Skin epidermis (tissue), 12 donors: ENCODE data around the gene RNF31.

Experiments
- H3K27ac ChIP-seq, 21 experiments: fragments of 200-600 bp; sonication (generic) in 11 of 21; one replicate each; pipeline ENCODE4 v1.5.0; 2020; ENCODE audit warnings: mild to moderate bottlenecking in 3 of 21, inconsistent platforms in 2 of 21, moderate library complexity in 2 of 21
- H3K4me3 ChIP-seq, 7 experiments: fragments of 200-600 bp; sonication (generic) in 2 of 7; one replicate each; pipeline ENCODE4 v1.5.0; 2020; ENCODE audit warnings: inconsistent platforms in 2 of 7, mild to moderate bottlenecking in 2 of 7, moderate library complexity in 1 of 7

Gene RNF31

DNA sequence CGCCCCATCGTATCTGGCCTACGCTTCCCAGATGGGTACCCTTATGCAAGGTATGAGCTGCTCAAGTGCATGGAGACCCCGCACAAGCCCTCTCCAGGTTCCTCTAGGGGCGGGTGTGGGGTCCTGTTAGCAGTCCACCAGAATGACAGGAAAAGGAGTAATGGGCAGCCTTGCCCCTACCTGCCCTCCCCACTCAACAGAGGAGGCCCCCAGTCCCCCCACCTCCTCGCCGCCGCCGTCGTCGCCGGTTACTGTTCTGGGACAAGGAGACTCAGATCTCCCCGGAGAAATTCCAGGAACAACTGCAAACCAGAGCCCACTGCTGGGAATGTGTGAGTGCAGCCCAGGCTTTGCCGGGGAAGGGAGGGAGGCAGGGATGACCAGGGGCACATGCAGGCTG, 30.6 kb downstream of the RNF31 start:
- Histone ChIP-seq H3K27ac (no peak overlapping the region), H3K4me3 (no peak overlapping the region)

DNA sequence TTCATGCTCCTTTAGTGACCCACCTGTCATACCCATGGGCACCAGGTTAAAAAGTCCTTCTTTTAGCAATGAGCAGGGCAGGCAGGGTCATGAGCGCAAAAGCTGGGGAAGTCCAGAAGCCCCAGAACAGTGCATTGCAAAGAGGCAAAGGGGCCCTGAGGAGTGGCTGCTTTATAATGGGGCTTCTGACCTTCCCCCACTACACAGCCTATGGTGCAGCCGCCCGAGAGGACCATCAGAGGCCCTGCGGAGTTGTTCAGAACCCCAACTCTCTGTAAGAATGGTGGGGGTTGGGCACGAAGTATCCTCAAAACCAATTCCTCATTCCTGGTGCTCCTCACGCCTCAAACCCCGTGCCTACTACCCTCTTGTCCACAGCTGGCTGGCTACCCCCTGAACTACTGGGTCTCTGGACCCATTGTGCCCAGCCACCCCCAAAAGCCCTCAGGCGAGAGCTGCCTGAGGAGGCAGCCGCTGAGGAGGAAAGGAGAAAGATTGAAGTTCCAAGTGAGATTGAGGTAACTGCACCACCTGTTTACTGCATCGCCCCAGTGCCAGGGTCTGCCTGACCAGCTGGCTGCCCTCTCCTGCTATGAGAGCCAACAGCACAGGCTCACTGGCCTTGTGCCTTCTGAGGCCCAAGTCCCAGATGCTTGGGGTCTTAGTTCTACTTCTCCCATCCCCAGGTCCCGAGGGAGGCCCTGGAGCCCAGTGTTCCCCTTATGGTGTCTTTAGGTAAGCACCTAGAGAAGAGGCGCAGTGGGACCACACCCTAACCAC, 31.3 kb downstream of the RNF31 start:
- Histone ChIP-seq H3K4me3 (no peak overlapping the region), H3K27ac (peak overlapping the region in 3 of 21 experiments; percentile 40 to 69 (median 67))

DNA sequence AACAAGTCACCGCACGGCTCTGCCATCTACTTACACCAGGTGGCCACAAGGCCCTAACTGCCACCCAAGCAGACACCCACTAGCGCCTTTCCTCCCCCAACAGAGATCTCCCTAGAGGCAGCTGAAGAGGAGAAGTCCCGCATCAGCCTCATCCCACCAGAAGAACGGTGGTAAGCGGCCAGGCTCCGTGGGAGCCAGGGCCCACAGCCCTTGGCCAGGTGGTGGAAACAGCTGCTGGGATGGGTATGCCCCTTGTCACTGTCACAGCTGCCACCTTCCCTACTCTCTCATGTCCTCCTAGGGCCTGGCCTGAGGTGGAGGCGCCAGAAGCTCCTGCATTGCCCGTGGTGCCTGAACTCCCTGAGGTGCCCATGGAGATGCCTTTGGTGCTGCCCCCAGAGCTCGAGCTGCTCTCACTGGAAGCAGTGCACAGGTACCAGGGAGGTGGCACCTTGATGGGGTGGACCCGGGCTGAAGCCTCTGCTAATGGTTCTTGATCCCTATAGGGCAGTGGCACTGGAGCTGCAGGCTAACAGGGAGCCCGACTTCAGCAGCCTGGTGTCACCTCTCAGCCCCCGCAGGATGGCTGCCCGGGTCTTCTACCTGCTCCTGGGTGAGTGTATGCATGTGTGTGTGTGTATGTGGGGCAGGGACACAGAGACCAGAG, 32.1 kb downstream of the RNF31 start:
- no peak overlapping the region for H3K4me3 ChIP-seq
- H3K27ac ChIP-seq, result peak overlapping the region in 7 of 21 experiments; percentile 29 to 69 (median 63)

DNA sequence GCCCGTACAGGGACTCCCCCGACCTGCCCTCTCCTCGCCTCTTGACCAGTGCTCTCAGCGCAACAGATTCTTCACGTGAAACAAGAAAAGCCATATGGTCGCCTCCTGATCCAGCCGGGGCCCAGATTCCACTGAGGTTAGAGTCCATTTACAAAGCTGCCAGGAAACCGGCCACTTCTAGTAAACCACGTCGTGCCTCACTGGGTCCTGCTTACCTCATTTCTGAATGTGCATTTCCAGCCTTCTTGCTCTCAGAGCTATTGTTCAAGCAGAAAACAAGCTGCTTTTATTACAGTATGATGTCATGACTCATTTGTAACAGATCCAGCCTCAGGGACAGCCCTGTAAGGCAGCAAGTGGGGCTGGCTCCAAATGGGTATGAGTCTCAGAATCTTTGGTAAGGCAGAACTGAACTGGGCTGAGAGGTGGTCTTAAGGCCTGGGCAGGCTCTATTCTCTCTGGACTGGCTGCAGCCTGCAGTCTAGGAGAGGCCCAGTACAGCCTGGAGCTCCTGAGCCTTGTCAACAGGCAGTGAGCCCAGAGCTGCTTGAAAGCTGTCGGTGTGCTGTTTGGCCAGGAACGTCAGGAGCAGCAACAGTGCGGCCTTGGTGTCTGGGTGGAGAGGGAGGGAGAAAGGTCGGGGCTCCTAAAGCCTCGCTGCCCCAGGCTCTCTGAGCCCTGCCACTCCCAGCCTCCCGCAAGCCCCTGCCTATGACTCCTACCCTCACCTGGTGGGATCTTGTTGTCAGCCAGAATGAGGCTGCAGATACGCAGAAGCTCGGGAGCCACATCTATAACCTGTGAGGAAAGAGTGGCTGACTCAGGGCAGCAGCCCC, 32.9 kb downstream of the RNF31 start:
- H3K27ac ChIP-seq, result peak overlapping the region in 8 of 21 experiments; percentile 21 to 69 (median 62)
- no peak overlapping the region for H3K4me3 ChIP-seq

DNA sequence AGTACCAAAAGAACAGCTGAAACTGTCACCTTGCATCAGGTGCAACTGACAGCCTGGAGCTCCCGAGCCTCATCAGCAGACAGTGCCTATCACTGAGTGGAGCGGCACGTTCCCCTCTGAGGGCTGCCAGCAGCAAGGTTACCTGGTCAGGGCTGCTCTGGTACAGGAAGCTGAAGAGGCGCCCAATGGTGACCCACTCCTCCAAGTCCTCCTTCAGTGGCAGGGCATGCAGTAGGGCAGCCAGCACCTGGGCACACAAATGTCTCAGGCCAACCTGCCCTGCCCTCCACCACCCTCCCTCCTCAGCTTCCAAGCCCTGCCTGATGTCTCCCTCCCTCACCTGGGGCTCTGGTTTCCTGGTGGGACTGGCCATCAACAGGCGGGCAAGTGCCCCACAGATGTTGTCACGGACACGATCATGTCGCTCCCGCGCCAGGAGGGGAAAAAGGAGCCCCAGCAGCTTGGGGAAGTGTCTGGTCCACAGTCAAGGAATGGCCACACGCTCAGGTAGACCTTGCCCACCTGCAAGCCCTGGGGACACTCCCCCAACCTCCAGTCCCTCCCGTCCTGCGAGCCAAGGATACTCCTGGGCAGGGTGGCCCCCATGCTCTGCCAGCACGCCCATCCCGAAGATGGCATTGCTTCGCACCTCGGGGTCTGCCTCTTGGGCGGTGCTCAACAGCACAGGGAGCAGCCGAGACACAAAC, 34.2 kb downstream of the RNF31 start:
- Histone ChIP-seq H3K27ac (no peak overlapping the region), H3K4me3 (no peak overlapping the region)

DNA sequence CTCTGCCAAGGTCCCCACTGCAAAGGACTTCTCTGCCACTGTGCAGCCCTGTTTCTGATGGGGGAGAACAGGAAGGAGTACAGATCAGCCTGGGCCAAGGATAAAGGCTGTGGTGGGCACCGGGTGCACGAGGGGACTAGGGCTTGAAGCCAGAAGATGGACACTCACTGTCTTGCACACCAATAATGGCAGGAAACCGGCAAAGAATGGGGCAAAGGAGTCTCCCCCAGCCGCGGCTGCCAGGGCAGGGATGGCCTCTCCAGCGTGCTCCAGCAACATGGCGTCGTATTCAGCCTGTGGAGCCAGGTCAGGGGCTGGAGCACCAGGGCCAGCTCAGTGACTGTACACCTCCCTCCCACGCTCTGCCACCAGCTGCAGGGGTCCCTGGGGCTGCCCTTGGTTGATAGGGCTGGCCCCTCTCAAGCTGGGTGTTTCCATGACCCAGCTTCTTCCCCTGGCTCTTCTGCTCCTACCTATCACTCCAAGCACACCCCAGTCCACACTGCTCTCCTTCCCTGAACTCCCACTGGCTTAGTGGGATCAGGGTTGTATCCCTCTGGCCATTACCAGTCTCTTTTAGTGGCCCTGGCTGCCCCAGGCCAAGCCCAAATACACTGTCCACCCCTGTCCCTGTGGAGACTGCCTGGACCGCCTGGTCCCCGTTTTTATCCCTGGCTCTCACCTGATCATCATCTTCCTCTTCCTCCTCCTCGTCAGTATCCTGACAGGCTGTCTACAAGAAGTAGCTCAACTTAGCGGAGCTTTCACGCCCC, 35.0 kb downstream of the RNF31 start:
- Histone ChIP-seq H3K27ac (peak overlapping the region in 1 of 21 experiments; percentile 25), H3K4me3 (no peak overlapping the region)

DNA sequence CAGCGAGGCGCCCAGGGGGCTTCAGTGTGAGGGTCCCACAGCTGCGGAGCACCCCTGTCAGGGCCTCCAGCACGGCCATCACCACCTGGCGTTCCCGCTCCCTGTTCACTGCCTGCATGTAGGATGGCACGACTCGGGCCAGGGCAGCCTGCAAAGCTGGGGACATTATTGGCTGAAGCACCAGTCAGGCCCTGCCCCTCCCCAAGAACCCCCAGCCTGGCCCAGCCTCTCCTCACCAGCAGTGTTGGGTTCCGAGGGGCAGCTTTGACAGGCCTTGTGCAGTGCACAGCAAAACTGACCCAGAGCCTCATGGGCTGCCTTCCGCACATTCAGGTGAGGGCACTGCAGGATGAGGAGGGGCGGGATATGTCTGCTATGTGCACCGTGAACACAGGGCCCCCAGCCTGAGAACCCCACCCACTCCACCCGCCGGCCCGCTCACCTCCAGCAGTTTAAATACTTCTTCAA, 35.8 kb downstream of the RNF31 start:
- no peak overlapping the region for H3K27ac ChIP-seq
- no peak overlapping the region for H3K4me3 ChIP-seq

DNA sequence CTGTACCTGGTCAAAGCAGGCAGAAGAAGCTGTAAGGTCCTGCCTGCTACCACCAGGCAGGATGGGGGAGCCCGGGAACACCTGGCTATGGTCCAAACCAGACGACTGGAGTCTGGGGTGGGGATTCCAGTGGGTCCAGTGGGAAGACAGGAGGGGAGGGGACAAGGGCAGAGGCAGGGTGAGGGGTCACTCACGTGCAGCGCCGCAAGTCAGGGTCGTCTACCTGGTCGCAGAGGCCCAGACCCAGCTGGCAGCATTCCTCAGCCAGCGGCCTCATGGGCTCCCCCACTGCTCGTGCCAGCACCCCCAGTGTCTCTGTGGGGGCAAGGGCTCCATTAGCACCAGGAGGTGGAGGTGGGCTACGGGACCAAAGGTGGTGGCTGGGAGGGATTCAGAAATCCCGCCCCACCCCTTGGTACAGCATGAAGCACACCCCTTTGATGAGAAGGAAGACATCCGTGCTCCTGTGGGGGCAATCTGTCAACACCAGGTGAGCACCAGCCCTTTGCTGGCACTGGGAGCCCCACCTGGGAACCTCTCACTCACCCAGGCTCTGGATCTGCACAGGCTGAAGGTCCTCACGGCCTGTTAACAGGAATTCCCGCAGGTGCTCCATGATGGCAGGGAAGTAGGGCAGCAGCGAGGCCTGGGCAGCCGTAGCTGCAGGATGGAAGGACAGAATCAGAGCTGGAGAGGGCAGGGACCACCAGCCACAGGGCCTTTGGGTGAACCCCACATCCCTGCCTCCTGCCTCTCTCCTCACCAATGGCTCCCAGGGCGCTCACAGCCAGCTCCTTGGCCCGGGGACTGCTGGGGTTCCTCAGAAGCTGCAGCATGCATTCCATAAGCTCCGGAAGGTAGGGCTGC, 37.0 kb downstream of the RNF31 start:
- H3K27ac ChIP-seq, result no peak overlapping the region
- H3K4me3 ChIP-seq, result no peak overlapping the region

DNA sequence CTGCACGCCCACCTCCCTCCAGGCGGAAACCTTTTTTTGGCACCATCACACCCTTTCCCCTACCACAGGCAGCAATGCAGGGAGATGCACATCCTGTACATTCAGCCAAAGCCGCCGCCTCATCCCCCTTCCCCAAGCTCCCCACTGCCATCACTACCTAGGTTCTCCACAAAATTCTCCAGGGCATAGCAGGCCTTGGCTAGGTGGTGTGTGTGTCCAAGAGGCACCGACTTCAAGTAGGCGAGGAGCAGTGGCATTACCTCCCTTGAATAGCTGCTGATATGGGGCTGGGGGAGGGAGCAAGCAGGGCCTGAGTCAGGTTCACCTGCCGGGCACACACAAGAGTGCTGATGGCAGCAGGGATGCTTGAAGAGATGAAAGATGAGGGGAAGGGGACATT, 37.7 kb downstream of the RNF31 start:
- Histone ChIP-seq H3K27ac (no peak overlapping the region), H3K4me3 (no peak overlapping the region)

DNA sequence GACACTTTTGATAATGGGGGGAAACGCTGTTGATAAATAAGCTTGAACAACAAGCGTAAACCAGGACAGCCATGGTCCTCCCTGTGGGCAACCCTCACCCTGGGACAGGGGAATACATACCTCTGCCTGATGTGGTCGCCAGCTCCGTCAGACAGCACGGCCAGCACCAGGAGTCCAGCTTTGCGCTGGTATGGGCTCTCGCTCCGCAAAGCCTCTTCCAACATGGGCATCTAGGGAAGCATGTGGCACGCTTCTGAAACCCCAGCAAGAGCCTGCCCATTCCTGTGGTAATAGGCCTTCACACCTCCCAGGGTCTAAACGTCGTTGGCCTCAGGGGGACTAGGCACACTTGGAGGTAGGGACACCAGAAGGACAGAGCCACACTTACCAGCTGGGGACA, 38.4 kb downstream of the RNF31 start:
- Histone ChIP-seq H3K27ac (peak overlapping the region in 1 of 21 experiments; percentile 3), H3K4me3 (no peak overlapping the region)

DNA sequence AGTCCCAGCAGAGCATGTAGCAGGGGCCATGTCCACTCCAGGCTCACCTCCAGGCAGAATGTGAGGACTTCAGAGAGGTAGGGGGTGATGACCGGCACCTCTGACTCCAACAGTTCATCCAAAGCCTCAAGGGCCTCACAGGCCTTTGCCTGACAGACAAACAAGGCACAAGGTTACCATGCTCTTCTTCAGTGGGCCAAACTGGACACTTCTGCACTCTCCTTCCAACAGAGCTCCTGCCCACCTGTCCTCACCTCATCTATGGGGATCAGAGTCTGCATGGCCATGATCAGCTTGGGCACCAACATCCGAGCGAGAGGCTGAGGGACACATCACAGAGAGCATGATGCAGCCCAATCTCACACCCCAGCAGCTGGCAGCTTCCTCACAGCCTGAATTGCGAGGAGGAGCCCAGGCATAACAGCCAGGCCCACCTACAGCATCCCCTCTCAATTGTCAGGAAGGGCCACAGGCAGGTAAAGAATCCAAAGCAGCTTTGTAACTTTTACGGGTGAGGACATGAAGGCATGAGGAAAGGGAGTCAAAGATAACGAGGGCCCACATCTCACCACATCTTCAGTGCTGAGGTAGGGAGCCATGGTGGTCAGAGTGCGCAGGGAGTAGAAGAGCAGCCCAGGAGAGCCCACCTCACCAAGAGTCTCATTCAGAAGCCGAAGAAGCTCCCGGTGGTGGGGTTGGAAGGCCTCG, 39.7 kb downstream of the RNF31 start:
- Histone ChIP-seq H3K27ac (peak overlapping the region in 4 of 21 experiments; percentile 54 to 93 (median 82)), H3K4me3 (peak overlapping the region in 1 of 7 experiments; percentile 56)

DNA sequence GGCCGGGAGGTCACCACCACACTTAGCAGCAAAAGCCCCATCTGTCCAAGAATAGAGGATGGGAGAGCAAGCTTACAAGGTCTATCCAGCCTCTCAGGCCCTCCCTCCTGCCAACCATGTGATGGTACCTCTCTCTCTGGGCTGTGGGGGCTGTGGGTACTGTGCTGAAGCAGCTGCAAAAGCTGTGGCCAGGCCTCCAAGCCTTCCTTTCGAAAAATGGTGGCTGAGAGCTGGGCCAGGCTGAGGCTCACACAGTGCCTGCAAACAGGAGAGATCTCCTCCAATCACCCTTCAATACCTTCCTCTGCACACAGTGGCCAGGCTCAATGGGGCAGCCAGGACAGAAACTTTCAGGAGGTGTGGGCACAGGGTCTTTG, 40.2 kb downstream of the RNF31 start:
- Histone ChIP-seq H3K27ac (peak overlapping the region in 8 of 21 experiments; percentile 54 to 95 (median 86)), H3K4me3 (peak overlapping the region in 2 of 7 experiments; percentile 56 to 81)

DNA sequence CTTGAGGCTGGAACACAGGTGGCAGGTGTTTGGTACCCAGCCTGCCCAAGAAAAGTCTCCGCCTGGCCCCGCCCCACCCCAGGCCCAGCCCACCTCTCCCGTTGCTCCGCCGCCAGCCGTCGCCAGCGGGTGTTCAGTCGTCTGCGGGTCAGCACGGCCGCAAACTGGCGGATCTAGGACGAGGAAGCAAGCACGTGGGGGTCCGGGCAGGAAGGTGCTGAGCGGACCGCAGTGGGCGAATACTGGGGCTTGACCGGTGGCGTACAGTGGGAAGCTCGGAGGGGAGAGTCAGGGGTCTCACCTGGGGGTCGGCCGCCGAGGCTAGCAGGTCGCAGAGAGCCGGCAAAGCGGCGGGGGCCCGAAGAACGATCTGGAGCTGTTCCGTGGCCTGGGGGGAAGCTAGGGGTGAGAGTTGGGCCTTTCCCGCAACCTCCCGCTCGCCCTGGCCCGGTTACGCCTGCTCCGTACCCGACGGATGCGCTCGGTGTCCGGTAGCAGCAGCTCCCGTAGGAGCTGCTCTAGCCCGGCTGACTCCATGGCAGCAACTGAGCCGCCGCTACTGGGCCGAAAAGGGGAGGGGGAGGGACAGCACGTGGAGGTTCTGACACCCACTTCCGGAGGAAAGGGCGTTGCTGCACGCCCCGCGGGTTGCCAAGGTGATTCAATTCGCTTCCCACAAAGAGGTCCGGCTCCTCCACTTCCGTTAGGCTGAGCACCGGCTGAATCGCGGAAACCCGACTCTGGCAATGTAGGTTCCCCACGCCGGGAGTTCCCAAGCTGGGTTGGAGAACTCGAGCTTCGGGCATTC, 41.2 kb downstream of the RNF31 start, which contains the start of gene IPO4:
IPO4 (minus strand) TSS at position 566 of the 808 bp plus-strand sequence; CDS start at position 537, 29 bp downstream.
- H3K4me3 ChIP-seq, result peak within 1 kb of the TSS; percentile 51 to 81 (median 75)
- H3K27ac ChIP-seq, result peak within 1 kb of the TSS; percentile 31 to 95 (median 81)

DNA sequence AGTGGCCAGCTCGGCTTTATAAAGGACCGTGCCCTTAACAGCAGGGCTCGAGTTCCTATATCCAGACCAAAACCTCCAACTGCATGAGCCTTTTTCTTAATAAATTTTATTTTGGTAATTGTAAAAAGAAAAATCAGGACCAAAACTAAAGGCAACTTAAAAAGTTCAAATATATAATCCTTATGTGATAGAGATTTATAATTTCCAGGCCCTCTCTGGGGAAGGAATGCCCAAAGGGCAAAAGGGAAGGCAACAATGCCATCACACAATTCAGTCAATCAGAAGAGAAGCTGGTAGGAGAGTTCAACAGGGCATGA, 41.7 kb downstream of the RNF31 start:
- peak overlapping the region in 5 of 7 experiments; percentile 56 to 81 (median 75) for H3K4me3 ChIP-seq
- H3K27ac ChIP-seq, result peak overlapping the region in 15 of 21 experiments; percentile 23 to 95 (median 73)

DNA sequence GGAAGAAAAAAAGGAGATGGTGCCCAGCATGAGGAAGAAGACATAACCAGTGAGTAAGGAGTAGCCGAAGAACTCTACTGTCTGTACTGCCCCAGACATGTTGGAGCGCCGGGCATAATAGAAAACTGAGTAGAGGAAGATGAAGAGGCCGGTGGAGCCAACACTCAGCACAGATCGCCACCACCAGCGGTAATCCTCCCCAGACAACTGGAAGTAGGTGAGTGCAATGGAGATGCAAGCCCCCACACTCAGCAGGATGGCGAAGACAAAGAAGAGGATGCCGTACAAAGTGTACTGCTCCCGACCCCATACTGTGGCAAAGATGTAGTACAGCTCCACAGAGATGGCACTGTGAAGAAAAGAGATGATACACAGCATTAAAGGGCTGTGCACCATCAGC, 42.2 kb downstream of the RNF31 start:
- Histone ChIP-seq H3K27ac (peak overlapping the region in 9 of 21 experiments; percentile 23 to 95 (median 86)), H3K4me3 (no peak overlapping the region)

DNA sequence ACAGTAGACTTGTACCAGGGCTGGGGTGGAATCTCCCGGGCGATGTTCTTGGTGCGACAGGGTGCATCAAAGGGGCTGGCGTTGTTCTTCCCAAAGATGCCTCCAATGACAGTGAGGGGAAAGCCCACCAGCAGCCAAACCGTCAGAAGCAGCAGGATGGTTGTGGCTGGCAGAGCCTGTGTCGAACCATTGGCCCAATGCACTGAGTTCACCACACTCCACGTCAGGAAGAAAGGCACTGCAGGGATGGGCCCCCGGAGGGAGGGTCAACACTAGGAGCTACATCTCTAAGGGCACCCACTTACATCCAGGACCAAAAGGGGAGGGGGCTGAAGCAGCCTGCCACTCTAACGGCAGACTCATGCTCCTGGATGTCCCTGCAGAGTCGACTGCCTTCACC, 43.1 kb downstream of the RNF31 start:
- Histone ChIP-seq H3K27ac (no peak overlapping the region), H3K4me3 (no peak overlapping the region)
